ENCODE results near the gene PHIP.

The PHIP gene

GRCh38 chr6:79072640-79073181 is 5.3 kb downstream of the PHIP start:
- TF ChIP-seq POU2F2 (IDR thresholded peaks at IDR 0.05; ENCODE audit: low read depth, low read length): no peak
- no peak for TF ChIP-seq POLR2A (IDR thresholded peaks at IDR 0.05; ENCODE audit: low read depth, low read length)
- FAIRE-seq (no peak), DNase-seq (ENCODE audit: insufficient read length, low spot score) (no peak)

DNA sequence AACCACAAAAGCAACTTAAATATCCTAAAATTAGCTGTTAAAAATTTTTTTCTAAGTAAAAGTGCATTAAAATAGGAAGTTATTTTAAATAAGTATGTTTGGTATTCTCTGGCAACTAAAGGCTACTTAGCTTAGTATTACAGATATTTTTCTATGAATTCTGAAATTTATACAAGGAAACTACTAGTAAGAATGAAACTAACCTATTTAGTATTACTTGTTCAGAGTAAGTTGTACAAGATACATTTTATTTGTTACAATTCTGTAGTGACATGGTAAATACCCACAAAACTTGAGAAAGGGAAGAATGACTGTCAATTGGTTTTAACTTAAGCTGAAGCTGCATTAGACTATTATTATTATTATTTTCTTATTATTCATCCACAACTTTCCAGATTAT is 6.5 kb downstream of the PHIP start:
- no peak for FAIRE-seq
- DNase-seq (ENCODE audit: insufficient read length, low spot score): no peak
- TF ChIP-seq POU2F2 (IDR thresholded peaks at IDR 0.05; ENCODE audit: low read depth, low read length) (no peak), POLR2A (IDR thresholded peaks at IDR 0.05; ENCODE audit: low read depth, low read length) (no peak), POLR2AphosphoS5 (IDR thresholded peaks at IDR 0.05; ENCODE audit: low read depth, low read length) (no peak), TAF1 (IDR thresholded peaks at IDR 0.05; ENCODE audit: low read depth, low read length) (no peak), SPI1 (IDR thresholded peaks at IDR 0.05; ENCODE audit: low read depth, low read length) (no peak), PAX5 (IDR thresholded peaks at IDR 0.05; ENCODE audit: insufficient read depth, low read length, severe bottlenecking) (no peak)

DNA sequence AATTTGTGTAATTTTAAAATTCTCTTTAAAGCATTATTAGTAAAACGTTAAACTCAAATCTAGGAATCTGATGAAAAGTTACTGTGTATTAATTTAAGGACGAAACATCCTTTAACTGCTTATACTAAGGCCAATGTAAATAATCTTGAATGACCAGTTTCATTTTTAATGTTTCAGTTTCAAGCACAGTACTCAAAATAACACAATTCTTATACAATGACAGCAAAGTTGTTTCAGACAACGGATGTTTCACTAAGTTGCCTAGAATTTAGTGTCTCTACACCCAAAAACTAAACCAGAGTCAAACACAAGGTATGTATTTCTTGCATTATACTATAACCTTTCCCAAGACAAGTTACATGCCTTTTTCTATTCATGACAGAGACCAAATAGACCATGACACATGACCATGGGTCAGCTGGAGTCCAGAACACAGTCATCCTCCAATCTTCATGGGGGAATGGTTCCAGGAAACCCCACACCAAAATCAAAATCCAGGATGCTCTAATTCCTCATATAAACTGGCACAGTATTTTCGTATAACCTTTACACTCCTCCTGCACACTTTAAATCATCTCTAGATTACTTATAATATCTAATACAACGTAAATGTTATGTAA is 7.7 kb downstream of the PHIP start:
- DNase-seq (ENCODE audit: insufficient read length, low spot score) (no peak), FAIRE-seq (peak; percentile 87)
- TF ChIP-seq PAX5 (IDR thresholded peaks at IDR 0.05; ENCODE audit: insufficient read depth, low read length, severe bottlenecking): no peak
- TF ChIP-seq SPI1 (IDR thresholded peaks at IDR 0.05; ENCODE audit: low read depth, low read length): no peak
- no peak for TF ChIP-seq TAF1 (IDR thresholded peaks at IDR 0.05; ENCODE audit: low read depth, low read length)
- TF ChIP-seq POU2F2 (IDR thresholded peaks at IDR 0.05; ENCODE audit: low read depth, low read length): no peak
- TF ChIP-seq POLR2A (IDR thresholded peaks at IDR 0.05; ENCODE audit: low read depth, low read length): no peak
- TF ChIP-seq POLR2AphosphoS5 (IDR thresholded peaks at IDR 0.05; ENCODE audit: low read depth, low read length): no peak

DNA sequence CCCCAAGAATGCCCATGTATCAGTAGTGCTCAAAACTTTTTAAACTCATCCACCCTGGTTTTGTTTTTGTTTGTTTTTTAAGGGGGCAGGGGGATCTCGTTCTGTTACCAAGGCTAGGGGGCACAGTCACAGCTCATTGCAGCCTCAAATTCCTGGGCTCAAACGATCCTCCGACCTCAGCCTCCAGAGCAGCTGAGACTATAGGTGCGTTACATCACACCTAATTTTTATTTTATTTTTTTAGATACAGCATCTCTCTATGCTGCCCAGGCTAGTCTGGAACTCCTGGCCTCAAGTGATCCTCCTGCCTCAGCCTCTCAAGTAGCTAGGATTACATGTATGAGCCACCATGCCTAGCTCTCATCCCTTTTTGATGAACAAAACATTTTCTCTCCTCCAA is 11.2 kb downstream of the PHIP start:
- FAIRE-seq (no peak), DNase-seq (ENCODE audit: insufficient read length, low spot score) (no peak)

DNA sequence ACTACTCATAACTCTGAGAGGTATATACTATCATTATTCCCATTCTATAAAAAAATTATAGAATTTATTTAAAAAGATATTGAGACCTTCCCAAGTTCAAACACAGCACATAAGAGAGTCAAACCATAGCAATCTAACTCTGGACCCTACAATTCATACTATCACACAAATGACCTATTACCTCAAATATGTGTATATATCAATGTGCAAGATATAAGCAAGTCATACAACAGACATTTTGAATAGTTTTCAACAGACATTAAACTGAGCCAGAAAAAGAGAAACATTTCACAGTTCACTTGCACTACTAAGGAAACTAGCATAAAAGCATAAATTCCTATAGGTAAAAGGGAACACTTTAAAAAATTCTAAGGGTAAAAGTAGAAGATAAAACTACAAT is 11.7 kb downstream of the PHIP start:
- DNase-seq (ENCODE audit: insufficient read length, low spot score) (no peak), FAIRE-seq (no peak)
- TF ChIP-seq SPI1 (IDR thresholded peaks at IDR 0.05; ENCODE audit: low read depth, low read length): no peak

More for the DNA sequence above, 11.2 kb downstream of the PHIP start:
- TF ChIP-seq TAF1 (IDR thresholded peaks at IDR 0.05; ENCODE audit: low read depth, low read length): no peak
- 0 out of 2 replicates have a peak, but pooled peaks have one; percentile 26 for TF ChIP-seq POLR2A (IDR thresholded peaks at IDR 0.05; ENCODE audit: low read depth, low read length)
- TF ChIP-seq POLR2AphosphoS5 (IDR thresholded peaks at IDR 0.05; ENCODE audit: low read depth, low read length): no peak

GRCh38 chr6:79065232-79065631 is 12.8 kb downstream of the PHIP start:
- FAIRE-seq (no peak), DNase-seq (ENCODE audit: insufficient read length, low spot score) (no peak)
- TF ChIP-seq POU2F2 (IDR thresholded peaks at IDR 0.05; ENCODE audit: low read depth, low read length) (no peak), POLR2AphosphoS5 (IDR thresholded peaks at IDR 0.05; ENCODE audit: low read depth, low read length) (no peak), TAF1 (IDR thresholded peaks at IDR 0.05; ENCODE audit: low read depth, low read length) (no peak), PAX5 (IDR thresholded peaks at IDR 0.05; ENCODE audit: insufficient read depth, low read length, severe bottlenecking) (no peak), SPI1 (IDR thresholded peaks at IDR 0.05; ENCODE audit: low read depth, low read length) (no peak), POLR2A (IDR thresholded peaks at IDR 0.05; ENCODE audit: low read depth, low read length) (no peak)

GRCh38 chr6:79064635-79065034 is 13.4 kb downstream of the PHIP start:
- DNase-seq (ENCODE audit: insufficient read length, low spot score): no peak
- no peak for TF ChIP-seq PAX5 (IDR thresholded peaks at IDR 0.05; ENCODE audit: insufficient read depth, low read length, severe bottlenecking)
- TF ChIP-seq POU2F2 (IDR thresholded peaks at IDR 0.05; ENCODE audit: low read depth, low read length): no peak
- TF ChIP-seq POLR2AphosphoS5 (IDR thresholded peaks at IDR 0.05; ENCODE audit: low read depth, low read length): no peak
- peak; percentile 48; the same call in 1 of the 2 replicates for TF ChIP-seq SPI1 (IDR thresholded peaks at IDR 0.05; ENCODE audit: low read depth, low read length)
- no peak for TF ChIP-seq POLR2A (IDR thresholded peaks at IDR 0.05; ENCODE audit: low read depth, low read length)
- FAIRE-seq: peak; percentile 38

- DNase-seq (ENCODE audit: insufficient read length, low spot score) (no peak), FAIRE-seq (no peak)
- no peak for TF ChIP-seq POU2F2 (IDR thresholded peaks at IDR 0.05; ENCODE audit: low read depth, low read length)
- no peak for TF ChIP-seq TAF1 (IDR thresholded peaks at IDR 0.05; ENCODE audit: low read depth, low read length)
- no peak for TF ChIP-seq SPI1 (IDR thresholded peaks at IDR 0.05; ENCODE audit: low read depth, low read length)
- TF ChIP-seq POLR2AphosphoS5 (IDR thresholded peaks at IDR 0.05; ENCODE audit: low read depth, low read length): no peak
- no peak for TF ChIP-seq POLR2A (IDR thresholded peaks at IDR 0.05; ENCODE audit: low read depth, low read length)
- TF ChIP-seq PAX5 (IDR thresholded peaks at IDR 0.05; ENCODE audit: insufficient read depth, low read length, severe bottlenecking): no peak
Observed at GRCh38 chr6:79062708-79063107, 15.3 kb downstream of the PHIP start.

DNA sequence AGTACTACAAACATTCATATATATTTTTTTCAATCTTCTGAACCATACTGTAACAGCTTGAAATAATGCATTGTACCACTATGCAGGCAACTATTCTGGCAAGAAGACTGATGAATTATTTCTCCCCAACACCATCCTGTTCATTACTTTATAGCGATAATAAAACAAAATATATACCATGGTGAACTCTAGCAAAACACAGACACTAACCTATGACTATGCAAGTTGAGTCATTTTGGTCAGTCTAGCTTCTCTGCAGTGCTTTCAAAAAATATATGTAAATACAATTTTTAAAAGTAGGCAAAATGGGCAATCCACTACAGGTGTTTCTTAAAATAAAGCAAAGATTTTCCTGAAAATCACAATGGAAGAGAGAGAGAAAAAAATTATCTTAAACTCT is 20.3 kb downstream of the PHIP start:
- FAIRE-seq (no peak), DNase-seq (ENCODE audit: insufficient read length, low spot score) (no peak)
- no peak for TF ChIP-seq POLR2A (IDR thresholded peaks at IDR 0.05; ENCODE audit: low read depth, low read length)
- no peak for TF ChIP-seq POU2F2 (IDR thresholded peaks at IDR 0.05; ENCODE audit: low read depth, low read length)
- TF ChIP-seq TAF1 (IDR thresholded peaks at IDR 0.05; ENCODE audit: low read depth, low read length): no peak
- TF ChIP-seq SPI1 (IDR thresholded peaks at IDR 0.05; ENCODE audit: low read depth, low read length): no peak
- TF ChIP-seq POLR2AphosphoS5 (IDR thresholded peaks at IDR 0.05; ENCODE audit: low read depth, low read length): no peak
- no peak for TF ChIP-seq PAX5 (IDR thresholded peaks at IDR 0.05; ENCODE audit: insufficient read depth, low read length, severe bottlenecking)

- TF ChIP-seq POLR2A (IDR thresholded peaks at IDR 0.05; ENCODE audit: low read depth, low read length) (no peak), PAX5 (IDR thresholded peaks at IDR 0.05; ENCODE audit: insufficient read depth, low read length, severe bottlenecking) (no peak), POLR2AphosphoS5 (IDR thresholded peaks at IDR 0.05; ENCODE audit: low read depth, low read length) (no peak), POU2F2 (IDR thresholded peaks at IDR 0.05; ENCODE audit: low read depth, low read length) (no peak), TAF1 (IDR thresholded peaks at IDR 0.05; ENCODE audit: low read depth, low read length) (no peak)
- FAIRE-seq (peak; percentile 33), DNase-seq (ENCODE audit: insufficient read length, low spot score) (no peak)
Observed at GRCh38 chr6:79056226-79056625, 21.8 kb downstream of the PHIP start.
